Femur (tissue), 1 donor: ENCODE measurements around the gene SMIM13.

Source experiments
- DNase-seq: peaks from one replicate; pipeline ENCODE4 v3.0.0-alpha.2; 2017

The SMIM13 gene

GRCh38 chr6:11093626-11094410 is at the start of gene SMIM13:
SMIM13 (plus strand) TSS chr6:11093834; CDS start chr6:11094314, 480 bp downstream.
- DNase-seq, result peak; percentile 99

- DNase-seq, result peak; percentile 59
Observed at GRCh38 chr6:11043961-11044711, 49.5 kb upstream of the SMIM13 start, which contains the start of gene ELOVL2. ELOVL2 (minus strand) TSS chr6:11044305; CDS start chr6:11044230, 75 bp downstream.

GRCh38 chr6:11044712-11045167 is 48.9 kb upstream of the SMIM13 start:
- no peak for DNase-seq

- DNase-seq, result no peak
Observed at GRCh38 chr6:11050731-11051130, 42.9 kb upstream of the SMIM13 start.

- no peak for DNase-seq
Observed at GRCh38 chr6:11053307-11053706, 40.3 kb upstream of the SMIM13 start.

- no peak for DNase-seq
Observed at GRCh38 chr6:11054722-11055121, 38.9 kb upstream of the SMIM13 start.

- no peak for DNase-seq
Observed at GRCh38 chr6:11055127-11055627, 38.5 kb upstream of the SMIM13 start.

GRCh38 chr6:11056871-11057270 is 36.8 kb upstream of the SMIM13 start:
- no peak for DNase-seq

- DNase-seq, result no peak
Observed at GRCh38 chr6:11058406-11058805, 35.2 kb upstream of the SMIM13 start.

GRCh38 chr6:11062083-11062482 is 31.6 kb upstream of the SMIM13 start:
- no peak for DNase-seq

GRCh38 chr6:11062715-11063114 is 30.9 kb upstream of the SMIM13 start:
- no peak for DNase-seq

GRCh38 chr6:11064836-11065235 is 28.8 kb upstream of the SMIM13 start:
- DNase-seq, result no peak

GRCh38 chr6:11065436-11066202 is 28.0 kb upstream of the SMIM13 start:
- DNase-seq, result no peak

GRCh38 chr6:11066505-11067347 is 26.9 kb upstream of the SMIM13 start:
- no peak for DNase-seq

- no peak for DNase-seq
Observed at GRCh38 chr6:11067348-11067747, 26.3 kb upstream of the SMIM13 start.

GRCh38 chr6:11069760-11070159 is 23.9 kb upstream of the SMIM13 start:
- DNase-seq, result no peak

- DNase-seq, result no peak
Observed at GRCh38 chr6:11072101-11072500, 21.5 kb upstream of the SMIM13 start.

GRCh38 chr6:11076540-11076939 is 17.1 kb upstream of the SMIM13 start:
- no peak for DNase-seq

- DNase-seq, result no peak
Observed at GRCh38 chr6:11078266-11078665, 15.4 kb upstream of the SMIM13 start.

GRCh38 chr6:11080296-11080695 is 13.3 kb upstream of the SMIM13 start:
- no peak for DNase-seq

GRCh38 chr6:11083491-11083890 is 10.1 kb upstream of the SMIM13 start:
- DNase-seq, result no peak

- DNase-seq, result no peak
Observed at GRCh38 chr6:11083956-11084355, 9.7 kb upstream of the SMIM13 start.
